NCI-H510A (cell line): ENCODE results near the gene TMEM143.

Experiments used
- DNase-seq: peaks from one replicate; lab custom pipeline; 2025; lab: John Stamatoyannopoulos, UW

The TMEM143 gene

GRCh38 chr19:48359123-48359522 is 4.6 kb downstream of the TMEM143 start:
- no peak for DNase-seq

GRCh38 chr19:48355365-48355954 is 8.3 kb downstream of the TMEM143 start:
- DNase-seq, result no peak

GRCh38 chr19:48354332-48354992 is 9.3 kb downstream of the TMEM143 start:
- no peak for DNase-seq

- DNase-seq, result no peak
Measured at GRCh38 chr19:48353677-48354076, 10.1 kb downstream of the TMEM143 start.

GRCh38 chr19:48351341-48351752 is 12.4 kb downstream of the TMEM143 start:
- DNase-seq, result no peak

- DNase-seq, result no peak
Measured at GRCh38 chr19:48350856-48351255, 12.9 kb downstream of the TMEM143 start.

- no peak for DNase-seq
Measured at GRCh38 chr19:48348737-48349136, 15.0 kb downstream of the TMEM143 start.

GRCh38 chr19:48348045-48348444 is 15.7 kb downstream of the TMEM143 start:
- no peak for DNase-seq

- no peak for DNase-seq
Measured at GRCh38 chr19:48346191-48346590, 17.5 kb downstream of the TMEM143 start.

GRCh38 chr19:48344892-48345291 is 18.8 kb downstream of the TMEM143 start:
- DNase-seq, result no peak

- no peak for DNase-seq
Measured at GRCh38 chr19:48342841-48343540, 20.7 kb downstream of the TMEM143 start.

GRCh38 chr19:48342414-48342738 is 21.4 kb downstream of the TMEM143 start:
- DNase-seq, result no peak

- no peak for DNase-seq
Measured at GRCh38 chr19:48341515-48342413, 22.0 kb downstream of the TMEM143 start.

GRCh38 chr19:48340995-48341394 is 22.7 kb downstream of the TMEM143 start:
- DNase-seq, result no peak

GRCh38 chr19:48338802-48339503 is 24.8 kb downstream of the TMEM143 start:
- DNase-seq, result no peak

- no peak for DNase-seq
Measured at GRCh38 chr19:48338253-48338755, 25.4 kb downstream of the TMEM143 start.

- DNase-seq, result peak; percentile 89
Measured at GRCh38 chr19:48333467-48334384, 30.0 kb downstream of the TMEM143 start.

GRCh38 chr19:48332662-48333466 is 30.9 kb downstream of the TMEM143 start:
- peak; percentile 98 for DNase-seq

GRCh38 chr19:48332351-48332661 is 31.4 kb downstream of the TMEM143 start:
- DNase-seq, result no peak
